Mesenchymal stem cell (in vitro differentiated cells and primary cell): ENCODE results near the gene GIMAP5.

ENCODE experiments used
- DNase-seq: peaks from one replicate; pipeline ENCODE4 v3.0.0-alpha.2; 2013
- H2AFZ ChIP-seq: one replicate; pipeline ENCODE4 v1.6.1; 2013; ENCODE audit warnings: low read depth, mild to moderate bottlenecking, control low read depth, inconsistent platforms, low read length, moderate library complexity
- H2AK5ac ChIP-seq: 2 replicates; pipeline ENCODE4 v1.6.1; 2013; ENCODE audit warnings: low read length, moderate library complexity, mild to moderate bottlenecking, inconsistent platforms; ENCODE audit not compliant: severe bottlenecking
- H2BK120ac ChIP-seq: one replicate; pipeline ENCODE4 v1.6.1; 2013; ENCODE audit warnings: low read depth, mild to moderate bottlenecking, inconsistent platforms, low read length, moderate library complexity
- H2BK12ac ChIP-seq, 2 experiments: one replicate each; pipeline ENCODE4 v1.6.1; 2013; ENCODE audit warnings: inconsistent platforms in 2 of 2, low read length in 2 of 2, mild to moderate bottlenecking in 2 of 2, moderate library complexity in 2 of 2, control low read depth in 1 of 2
- H2BK15ac ChIP-seq: one replicate; pipeline ENCODE4 v1.6.1; 2013; ENCODE audit warnings: mild to moderate bottlenecking, low read depth, inconsistent platforms; ENCODE audit not compliant: poor library complexity, severe bottlenecking
- H2BK5ac ChIP-seq: 2 replicates; pipeline ENCODE4 v1.6.1; 2013; ENCODE audit warnings: low read depth, mild to moderate bottlenecking, low read length, control low read depth, inconsistent platforms; ENCODE audit not compliant: poor library complexity, severe bottlenecking
- H3K14ac ChIP-seq, 2 experiments: one replicate each; pipeline ENCODE4 v1.6.1; 2013; ENCODE audit warnings: inconsistent platforms in 2 of 2, low read length in 2 of 2, control low read depth in 1 of 2, mild to moderate bottlenecking in 1 of 2, moderate library complexity in 1 of 2
- H3K18ac ChIP-seq, 2 experiments: one replicate each; pipeline ENCODE4 v1.6.1; 2013; ENCODE audit warnings: inconsistent platforms in 2 of 2, low read length in 2 of 2, control low read depth in 1 of 2, low read depth in 1 of 2, mild to moderate bottlenecking in 1 of 2
- H3K23ac ChIP-seq, 2 experiments: one replicate each; pipeline ENCODE4 v1.6.1; 2013; ENCODE audit warnings: inconsistent platforms in 2 of 2, low read length in 2 of 2, mild to moderate bottlenecking in 2 of 2, moderate library complexity in 2 of 2, control low read depth in 1 of 2
- H3K27ac ChIP-seq: 2 replicates; pipeline ENCODE4 v1.5.1; 2013; ENCODE audit warnings: mild to moderate bottlenecking, moderate library complexity, low read length, control low read depth, inconsistent platforms; ENCODE audit not compliant: poor library complexity, severe bottlenecking
- H3K27me3 ChIP-seq, 2 experiments: 2 replicates each; pipeline versions ENCODE4 v1.6.1 to v1.7.0; 2013; ENCODE audit warnings: low read length in 2 of 2, mild to moderate bottlenecking in 2 of 2, moderate library complexity in 2 of 2, control low read depth in 1 of 2, inconsistent platforms in 1 of 2; ENCODE audit not compliant: control insufficient read depth in 1 of 2, insufficient read depth in 1 of 2
- H3K36me3 ChIP-seq, 2 experiments: 2 replicates each; pipeline versions ENCODE4 v1.6.1 to v1.7.0; 2013; ENCODE audit warnings: low read length in 2 of 2, control low read depth in 1 of 2, inconsistent platforms in 1 of 2, low read depth in 1 of 2, mild to moderate bottlenecking in 1 of 2; ENCODE audit not compliant: insufficient read depth in 2 of 2, control insufficient read depth in 1 of 2
- H3K4ac ChIP-seq, 2 experiments: one replicate each; pipeline ENCODE4 v1.6.1; 2013; ENCODE audit warnings: inconsistent platforms in 2 of 2, low read length in 2 of 2, mild to moderate bottlenecking in 2 of 2, moderate library complexity in 2 of 2, control low read depth in 1 of 2, low read depth in 1 of 2
- H3K4me1 ChIP-seq: 2 replicates; pipeline ENCODE4 v1.6.1; 2013; ENCODE audit warnings: low read depth, low read length, control low read depth; ENCODE audit not compliant: control insufficient read depth, insufficient read depth
- H3K4me2 ChIP-seq: 2 replicates; pipeline ENCODE4 v1.6.1; 2013; ENCODE audit warnings: low read length, mild to moderate bottlenecking, inconsistent platforms; ENCODE audit not compliant: poor library complexity, severe bottlenecking
- H3K4me3 ChIP-seq, 2 experiments: 2 replicates each; pipeline versions ENCODE4 v1.5.1 to v1.7.0; 2013; ENCODE audit warnings: low read length in 2 of 2, mild to moderate bottlenecking in 2 of 2, control low read depth in 1 of 2, low read depth in 1 of 2; ENCODE audit not compliant: insufficient read depth in 1 of 2
- H3K79me1 ChIP-seq: replicated peaks from 2 replicates; pipeline ENCODE4 v1.6.1; 2013; ENCODE audit warnings: mild to moderate bottlenecking, control low read depth, low read length, inconsistent platforms; ENCODE audit not compliant: poor library complexity, severe bottlenecking
- H3K9ac ChIP-seq: 2 replicates; pipeline ENCODE4 v1.7.0; 2013; ENCODE audit warnings: mild to moderate bottlenecking, low read length, moderate library complexity
- H3K9me3 ChIP-seq: 2 replicates; pipeline ENCODE4 v1.7.0; 2013; ENCODE audit warnings: mild to moderate bottlenecking, low read length; ENCODE audit not compliant: control insufficient read depth
- H4K8ac ChIP-seq: one replicate; pipeline ENCODE4 v1.6.1; 2013; ENCODE audit warnings: inconsistent platforms, mild to moderate bottlenecking, low read length, moderate library complexity
- H4K91ac ChIP-seq: one replicate; pipeline ENCODE4 v1.6.1; 2013; ENCODE audit warnings: mild to moderate bottlenecking, low read length, inconsistent platforms
- WGBS: methylation state at CpG from one replicate; pipeline ENCODE4 v1.1.7; 2013; ENCODE audit warnings: mixed read lengths; 5-methylcytosine and 5-hydroxymethylcytosine counted together

GIMAP5 gene

GRCh38 chr7:150744041-150744656, 6.9 kb downstream of the GIMAP5 start:
- H2BK12ac ChIP-seq = no peak overlapping the region
- H3K4me1 ChIP-seq = no peaks in the 10 kb centered on the region
- no peak overlapping the region for H3K4ac ChIP-seq
- H3K23ac ChIP-seq = no peak overlapping the region
- H3K27me3 ChIP-seq = peaks cover 0 to 15% of the 10 kb centered on the region in 2 experiments
- no peak overlapping the region for H3K27ac ChIP-seq
- H2AK5ac ChIP-seq = no peak overlapping the region
- no peak overlapping the region for H3K4me2 ChIP-seq
- H4K8ac ChIP-seq = no peak overlapping the region
- H3K18ac ChIP-seq = no peak overlapping the region
- no peak overlapping the region for H2BK15ac ChIP-seq
- H3K9ac ChIP-seq = no peak overlapping the region
- no peak overlapping the region for H4K91ac ChIP-seq
- no peaks in the 10 kb centered on the region for H3K79me1 ChIP-seq
- H3K36me3 ChIP-seq = no peaks in the 10 kb centered on the region
- WGBS = 74% methylated on average over 8 of the region's 8 CpGs
- H2AFZ ChIP-seq = no peak overlapping the region
- no peak overlapping the region for H2BK5ac ChIP-seq
- no peak overlapping the region for H3K14ac ChIP-seq
- no peak overlapping the region for H2BK120ac ChIP-seq
- H3K9me3 ChIP-seq = no peaks in the 10 kb centered on the region
- no peak for DNase-seq
- H3K4me3 ChIP-seq = no peak overlapping the region

- Histone ChIP-seq H4K91ac (no peak overlapping the region), H3K4me3 (no peak overlapping the region), H3K36me3 (no peaks in the 10 kb centered on the region), H2BK120ac (no peak overlapping the region), H2AK5ac (no peak overlapping the region), H3K9me3 (no peaks in the 10 kb centered on the region), H3K18ac (no peak overlapping the region), H4K8ac (no peak overlapping the region), H2BK5ac (no peak overlapping the region), H3K27ac (no peak overlapping the region), H2BK15ac (no peak overlapping the region), H3K4me1 (no peaks in the 10 kb centered on the region), H3K4me2 (no peak overlapping the region), H3K14ac (no peak overlapping the region), H2BK12ac (no peak overlapping the region), H3K4ac (no peak overlapping the region), H3K79me1 (no peaks in the 10 kb centered on the region), H3K9ac (no peak overlapping the region), H2AFZ (no peak overlapping the region), H3K27me3 (peaks cover 0 to 17% of the 10 kb centered on the region in 2 experiments), H3K23ac (no peak overlapping the region)
- WGBS = 79% methylated on average over 5 of the region's 5 CpGs
- DNase-seq = no peak
Measured at GRCh38 chr7:150745086-150745485, 7.9 kb downstream of the GIMAP5 start.

GRCh38 chr7:150745876-150746275, 8.7 kb downstream of the GIMAP5 start:
- H4K8ac ChIP-seq = no peak overlapping the region
- H3K18ac ChIP-seq = no peak overlapping the region
- H3K27ac ChIP-seq = no peak overlapping the region
- WGBS = 68% methylated on average over 3 of the region's 3 CpGs
- no peak overlapping the region for H3K4me2 ChIP-seq
- H3K4me1 ChIP-seq = no peaks in the 10 kb centered on the region
- H2AK5ac ChIP-seq = no peak overlapping the region
- H3K9ac ChIP-seq = no peak overlapping the region
- no peaks in the 10 kb centered on the region for H3K79me1 ChIP-seq
- H3K27me3 ChIP-seq = peaks cover 0 to 17% of the 10 kb centered on the region in 2 experiments
- H3K14ac ChIP-seq = no peak overlapping the region
- H2BK15ac ChIP-seq = no peak overlapping the region
- H3K9me3 ChIP-seq = no peaks in the 10 kb centered on the region
- no peak overlapping the region for H4K91ac ChIP-seq
- H3K36me3 ChIP-seq = no peaks in the 10 kb centered on the region
- no peak overlapping the region for H2AFZ ChIP-seq
- H2BK12ac ChIP-seq = no peak overlapping the region
- no peak overlapping the region for H2BK120ac ChIP-seq
- H3K23ac ChIP-seq = no peak overlapping the region
- DNase-seq = no peak
- H3K4ac ChIP-seq = no peak overlapping the region
- no peak overlapping the region for H2BK5ac ChIP-seq
- H3K4me3 ChIP-seq = no peak overlapping the region

GRCh38 chr7:150746921-150747320, 9.7 kb downstream of the GIMAP5 start:
- Histone ChIP-seq H3K4ac (no peak overlapping the region), H3K4me2 (no peak overlapping the region), H3K79me1 (no peaks in the 10 kb centered on the region), H2BK12ac (no peak overlapping the region), H3K36me3 (no peaks in the 10 kb centered on the region), H4K91ac (no peak overlapping the region), H3K9ac (no peak overlapping the region), H2BK120ac (no peak overlapping the region), H2BK15ac (no peak overlapping the region), H3K4me1 (no peaks in the 10 kb centered on the region), H2AK5ac (no peak overlapping the region), H3K9me3 (no peaks in the 10 kb centered on the region), H2AFZ (no peak overlapping the region), H3K4me3 (no peak overlapping the region), H2BK5ac (no peak overlapping the region), H4K8ac (no peak overlapping the region), H3K27ac (no peak overlapping the region), H3K27me3 (peaks cover 0 to 17% of the 10 kb centered on the region in 2 experiments), H3K18ac (no peak overlapping the region), H3K23ac (no peak overlapping the region), H3K14ac (no peak overlapping the region)
- no peak for DNase-seq
- 83% methylated on average over 6 of the region's 6 CpGs for WGBS
